ENCODE results near the gene B3GAT1.

- TF ChIP-seq RBM22 (optimal IDR thresholded peaks at IDR 0.05; ENCODE audit: low read length) = no peak
- no peak for TF ChIP-seq SRF (IDR thresholded peaks at IDR 0.05; ENCODE audit: low read depth, low read length)
- TF ChIP-seq RAD21 (CRISPR knock-in tag; IDR thresholded peaks at IDR 0.05) = no peak
- TF ChIP-seq ATRX (CRISPR knock-in tag; IDR thresholded peaks at IDR 0.05; ENCODE audit: borderline replicate concordance) = no peak
- no peak for TF ChIP-seq HNRNPK (IDR thresholded peaks at IDR 0.05; ENCODE audit: low read depth, low read length, poor library complexity, severe bottlenecking)
- TF ChIP-seq RFX5 (IDR thresholded peaks at IDR 0.05; ENCODE audit: low read depth, low read length) = no peak
- no peak for TF ChIP-seq SALL2 (CRISPR knock-in tag; IDR thresholded peaks at IDR 0.05)
- TF ChIP-seq ZSCAN29 (CRISPR knock-in tag; conservative IDR thresholded peaks at IDR 0.05) = no peak
- TF ChIP-seq HNF4G (IDR thresholded peaks at IDR 0.05; ENCODE audit: borderline replicate concordance, low read depth, low read length) = no peak
- no peak for TF ChIP-seq HNF4G (CRISPR knock-in tag; IDR thresholded peaks at IDR 0.05; ENCODE audit: borderline replicate concordance, low read depth)
- no peak for TF ChIP-seq PLSCR1 (CRISPR knock-in tag; IDR thresholded peaks at IDR 0.05; ENCODE audit: borderline replicate concordance)
- no peak for TF ChIP-seq SRSF1 (optimal IDR thresholded peaks at IDR 0.05; ENCODE audit: low read depth, low read length)
- TF ChIP-seq U2AF2 (IDR thresholded peaks at IDR 0.05; ENCODE audit: low read depth, low read length) = no peak
- no peak for TF ChIP-seq CTCF (CRISPR knock-in tag; IDR thresholded peaks at IDR 0.05)
- TF ChIP-seq NR2F1 (CRISPR knock-in tag; IDR thresholded peaks at IDR 0.05) = no peak
These were observed 28.8 kb upstream of the B3GAT1 start for GRCh38 chr11:134440851-134441250.
